GM19328 (cell line): Measurements from ENCODE around the gene PLEKHO1.
"Not testable (repeated sequence)": the region's sequence is repeated elsewhere in the genome, so short reads cannot be mapped to it uniquely, and the experiment has no call there.

Experiments used
- ATAC-seq: cut with Tn5 transposase; IDR thresholded peaks from one replicate; pipeline ENCODE4 v1.9.1; 2021; ENCODE audit warnings: mild to moderate bottlenecking, moderate library complexity; ENCODE audit not compliant: unreplicated experiment

Gene PLEKHO1

GRCh38 chr1:150171801-150172200, 22.1 kb downstream of the PLEKHO1 start:
- ATAC-seq, result no peak

GRCh38 chr1:150173141-150173585, 23.4 kb downstream of the PLEKHO1 start:
- ATAC-seq, result no peak

DNA sequence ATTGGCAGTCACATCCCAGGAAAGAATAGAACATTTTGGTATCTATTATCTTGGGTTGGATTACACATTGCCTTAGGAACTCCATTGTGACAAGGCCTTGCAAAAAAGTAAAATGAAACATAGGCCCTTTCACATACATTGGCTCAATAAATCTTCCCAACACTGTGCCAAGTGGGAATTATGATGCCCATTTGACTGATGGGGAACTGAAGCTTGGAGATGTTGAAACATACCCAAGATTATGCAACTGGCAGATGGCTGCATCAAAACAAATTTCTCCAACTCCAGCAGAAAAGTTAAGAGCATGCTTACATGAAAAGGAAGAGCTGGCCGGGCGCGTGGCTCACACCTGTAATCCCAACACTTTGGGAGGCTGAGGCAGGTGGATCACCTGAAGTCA, 26.9 kb downstream of the PLEKHO1 start:
- ATAC-seq, result no peak

GRCh38 chr1:150178548-150178947, 28.8 kb downstream of the PLEKHO1 start:
- no peak for ATAC-seq

DNA sequence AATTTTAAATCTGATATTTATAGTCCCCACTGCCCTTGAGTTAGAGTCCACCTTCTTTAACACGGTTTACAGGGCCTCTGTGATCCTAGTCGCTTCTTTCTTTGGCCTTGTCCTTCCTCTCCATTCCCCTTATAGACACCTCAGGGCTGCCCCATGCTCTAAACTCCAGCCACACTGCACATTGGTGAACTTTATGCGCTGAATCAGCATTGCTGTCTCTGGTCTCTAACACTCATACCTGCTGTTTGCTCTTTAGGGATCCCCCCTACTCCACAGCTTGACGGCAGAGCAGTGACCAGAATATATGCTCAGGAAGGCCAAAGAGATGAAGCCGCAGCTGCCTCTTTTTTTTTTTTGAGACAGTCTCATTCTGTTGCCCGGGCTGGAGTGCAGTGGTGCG, 30.2 kb downstream of the PLEKHO1 start:
- no peak for ATAC-seq

DNA sequence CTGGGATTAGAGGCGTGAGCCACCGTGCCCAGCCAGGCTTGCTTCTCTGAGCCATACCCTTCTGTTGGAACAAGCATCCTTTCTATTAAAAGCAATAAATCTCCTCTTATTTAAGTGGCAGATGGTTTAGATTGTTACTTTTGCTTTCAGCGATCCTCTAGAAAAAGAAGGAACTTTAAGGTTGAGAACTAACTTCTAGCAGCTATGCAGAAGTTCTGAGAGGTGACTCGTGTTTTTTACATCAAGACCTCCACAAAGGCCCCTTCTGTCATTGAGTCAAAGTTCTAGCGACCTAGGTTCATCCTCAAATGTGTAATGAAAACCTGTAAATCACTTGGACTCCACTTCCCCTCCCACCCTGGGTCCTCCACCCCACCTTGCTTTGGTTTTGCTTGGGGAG, 30.8 kb downstream of the PLEKHO1 start:
- ATAC-seq, result no peak

- ATAC-seq, result no peak
Measured at GRCh38 chr1:150182247-150182646, 32.5 kb downstream of the PLEKHO1 start.

GRCh38 chr1:150183061-150183460, 33.3 kb downstream of the PLEKHO1 start:
- ATAC-seq, result no peak

GRCh38 chr1:150185481-150185880, 35.8 kb downstream of the PLEKHO1 start:
- no peak for ATAC-seq

DNA sequence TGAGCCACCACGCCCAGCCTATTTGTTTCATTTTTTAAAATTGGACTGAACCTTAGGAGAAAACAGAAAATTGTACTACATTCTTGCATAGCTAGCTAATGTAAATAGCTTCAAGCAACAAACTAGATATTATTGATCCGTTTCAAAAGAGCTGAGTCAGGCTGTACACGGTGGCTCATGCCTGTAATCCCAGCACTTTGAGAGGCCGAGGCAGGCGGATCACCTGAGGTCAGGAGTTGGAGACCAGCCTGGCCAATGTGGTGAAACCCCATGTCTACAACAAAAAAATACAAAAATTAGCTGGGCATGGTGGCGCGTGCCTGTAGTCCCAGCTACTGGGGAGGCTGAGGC, 36.7 kb downstream of the PLEKHO1 start:
- ATAC-seq, result not testable (repeated sequence)

- ATAC-seq, result no peak
Measured at GRCh38 chr1:150186789-150187559, 37.3 kb downstream of the PLEKHO1 start.

- no peak for ATAC-seq
Measured at GRCh38 chr1:150187560-150187931, 37.8 kb downstream of the PLEKHO1 start.

GRCh38 chr1:150192012-150192411, 42.3 kb downstream of the PLEKHO1 start:
- no peak for ATAC-seq

DNA sequence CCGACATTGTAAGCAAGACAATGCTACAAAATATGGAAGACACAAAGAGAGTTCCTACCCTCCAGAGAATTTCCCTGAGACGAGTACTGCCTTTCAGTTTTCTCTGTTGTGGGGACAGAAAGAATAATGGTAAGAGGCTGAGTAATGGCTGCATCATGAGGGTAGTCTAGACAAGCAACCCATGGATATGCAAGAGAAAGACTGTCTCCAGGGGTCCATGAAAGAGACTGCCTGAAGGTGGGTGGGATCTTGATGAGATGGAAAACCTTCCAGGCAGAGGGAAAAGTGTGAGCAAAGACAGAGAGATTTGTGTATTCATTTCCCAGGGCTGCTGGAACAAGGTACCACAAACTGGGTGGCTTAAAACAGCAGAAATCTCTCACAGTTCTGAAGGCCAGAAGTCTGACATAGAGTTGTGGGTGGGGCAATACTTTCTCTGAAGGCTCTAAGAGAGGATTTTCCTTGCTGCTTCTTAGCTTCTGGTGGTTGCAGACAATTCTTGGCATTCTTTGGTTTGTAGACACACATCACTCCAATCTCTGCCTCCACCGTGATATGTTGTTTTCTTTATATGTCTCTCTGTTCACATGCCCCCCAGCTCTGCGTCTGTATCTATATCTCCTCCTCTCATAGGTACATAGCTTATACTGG, 44.8 kb downstream of the PLEKHO1 start:
- no peak for ATAC-seq

DNA sequence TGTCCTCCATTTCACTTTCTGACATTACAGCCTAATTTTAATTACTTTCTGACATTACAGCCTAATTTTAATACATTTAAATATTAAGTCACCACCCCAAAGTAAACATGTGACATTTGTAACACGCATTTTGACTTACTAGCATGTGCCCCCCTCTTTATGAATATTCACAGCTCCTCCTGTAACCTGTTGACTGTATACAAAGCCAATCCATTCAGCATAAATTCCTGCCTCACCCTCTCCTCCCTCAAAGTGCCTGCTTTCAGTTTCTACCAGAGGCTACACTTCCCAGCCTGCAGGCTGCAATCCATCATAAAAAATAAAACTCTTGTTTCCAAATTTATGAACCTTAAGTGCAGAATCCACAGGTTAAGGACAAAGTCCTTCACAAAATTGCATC, 46.7 kb downstream of the PLEKHO1 start:
- ATAC-seq, result no peak

GRCh38 chr1:150207281-150207971, 57.7 kb downstream of the PLEKHO1 start:
- no peak for ATAC-seq

- not testable (repeated sequence) for ATAC-seq
Measured at GRCh38 chr1:150208460-150208859, 58.7 kb downstream of the PLEKHO1 start.
